HL-60 (cell line): ENCODE results near the gene PRSS56.

Source experiments
- SPI1 ChIP-seq: IDR thresholded peaks from 2 replicates; pipeline ENCODE4 v1.6.1; 2012; ENCODE audit warnings: low read depth, mild to moderate bottlenecking, borderline replicate concordance
- TF ChIP-seq, protein P1 (sequence below): IDR thresholded peaks from one replicate; pipeline ENCODE4 v1.5.1; 2011; ENCODE audit warnings: low read length, control low read depth, inconsistent platforms; ENCODE audit not compliant: insufficient read depth
- TF ChIP-seq, protein P2 (sequence below): IDR thresholded peaks from 2 replicates; pipeline ENCODE4 v1.6.1; 2012; ENCODE audit warnings: low read depth; ENCODE audit not compliant: insufficient replicate concordance

- TF ChIP-seq SPI1: no peak
- TF ChIP-seq, protein P1, sequence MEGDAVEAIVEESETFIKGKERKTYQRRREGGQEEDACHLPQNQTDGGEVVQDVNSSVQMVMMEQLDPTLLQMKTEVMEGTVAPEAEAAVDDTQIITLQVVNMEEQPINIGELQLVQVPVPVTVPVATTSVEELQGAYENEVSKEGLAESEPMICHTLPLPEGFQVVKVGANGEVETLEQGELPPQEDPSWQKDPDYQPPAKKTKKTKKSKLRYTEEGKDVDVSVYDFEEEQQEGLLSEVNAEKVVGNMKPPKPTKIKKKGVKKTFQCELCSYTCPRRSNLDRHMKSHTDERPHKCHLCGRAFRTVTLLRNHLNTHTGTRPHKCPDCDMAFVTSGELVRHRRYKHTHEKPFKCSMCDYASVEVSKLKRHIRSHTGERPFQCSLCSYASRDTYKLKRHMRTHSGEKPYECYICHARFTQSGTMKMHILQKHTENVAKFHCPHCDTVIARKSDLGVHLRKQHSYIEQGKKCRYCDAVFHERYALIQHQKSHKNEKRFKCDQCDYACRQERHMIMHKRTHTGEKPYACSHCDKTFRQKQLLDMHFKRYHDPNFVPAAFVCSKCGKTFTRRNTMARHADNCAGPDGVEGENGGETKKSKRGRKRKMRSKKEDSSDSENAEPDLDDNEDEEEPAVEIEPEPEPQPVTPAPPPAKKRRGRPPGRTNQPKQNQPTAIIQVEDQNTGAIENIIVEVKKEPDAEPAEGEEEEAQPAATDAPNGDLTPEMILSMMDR: no peak
- TF ChIP-seq, protein P2, sequence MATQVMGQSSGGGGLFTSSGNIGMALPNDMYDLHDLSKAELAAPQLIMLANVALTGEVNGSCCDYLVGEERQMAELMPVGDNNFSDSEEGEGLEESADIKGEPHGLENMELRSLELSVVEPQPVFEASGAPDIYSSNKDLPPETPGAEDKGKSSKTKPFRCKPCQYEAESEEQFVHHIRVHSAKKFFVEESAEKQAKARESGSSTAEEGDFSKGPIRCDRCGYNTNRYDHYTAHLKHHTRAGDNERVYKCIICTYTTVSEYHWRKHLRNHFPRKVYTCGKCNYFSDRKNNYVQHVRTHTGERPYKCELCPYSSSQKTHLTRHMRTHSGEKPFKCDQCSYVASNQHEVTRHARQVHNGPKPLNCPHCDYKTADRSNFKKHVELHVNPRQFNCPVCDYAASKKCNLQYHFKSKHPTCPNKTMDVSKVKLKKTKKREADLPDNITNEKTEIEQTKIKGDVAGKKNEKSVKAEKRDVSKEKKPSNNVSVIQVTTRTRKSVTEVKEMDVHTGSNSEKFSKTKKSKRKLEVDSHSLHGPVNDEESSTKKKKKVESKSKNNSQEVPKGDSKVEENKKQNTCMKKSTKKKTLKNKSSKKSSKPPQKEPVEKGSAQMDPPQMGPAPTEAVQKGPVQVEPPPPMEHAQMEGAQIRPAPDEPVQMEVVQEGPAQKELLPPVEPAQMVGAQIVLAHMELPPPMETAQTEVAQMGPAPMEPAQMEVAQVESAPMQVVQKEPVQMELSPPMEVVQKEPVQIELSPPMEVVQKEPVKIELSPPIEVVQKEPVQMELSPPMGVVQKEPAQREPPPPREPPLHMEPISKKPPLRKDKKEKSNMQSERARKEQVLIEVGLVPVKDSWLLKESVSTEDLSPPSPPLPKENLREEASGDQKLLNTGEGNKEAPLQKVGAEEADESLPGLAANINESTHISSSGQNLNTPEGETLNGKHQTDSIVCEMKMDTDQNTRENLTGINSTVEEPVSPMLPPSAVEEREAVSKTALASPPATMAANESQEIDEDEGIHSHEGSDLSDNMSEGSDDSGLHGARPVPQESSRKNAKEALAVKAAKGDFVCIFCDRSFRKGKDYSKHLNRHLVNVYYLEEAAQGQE: no peak
These were observed 26.3 kb upstream of the PRSS56 start for GRCh38 chr2:232493701-232494474.
